HepG2 (cell line): ENCODE measurements around the gene GLIPR1L2. TPM values are rescaled to one million over a fixed set of nuclear protein-coding genes. Genes with fewer than 3 reads are reported as not detected.

Experiments used
- ATAC-seq: fragments of 200-7000 bp; cut with Tn5 transposase; 3 replicates; pipeline ENCODE4 v1.9.1; 2020; ENCODE audit warnings: mild to moderate bottlenecking, moderate library complexity
- BruUV-seq: library from RNA; stranded (reverse); fragments of 400-500 nt; replicated peaks from 2 replicates; lab custom pipeline; 2021; lab: Mats Ljungman, UMichigan
- CTCF ChIA-PET: fragments of 300-600 bp; formaldehyde crosslinking; extraction: SDS; loops from one replicate; lab custom pipeline; 2021; ENCODE audit warnings: low total read pairs, inconsistent platforms, low intra/inter-chr PET ratio; lab: Yijun Ruan, JAX
- POLR2A ChIA-PET: fragments of 350-600 bp; sonication (Branson Sonifier 250); formaldehyde crosslinking; loops from one replicate; lab custom pipeline; 2020; ENCODE audit warnings: antibody characterized with exemption, inconsistent platforms; lab: Yijun Ruan, JAX
- DNase-seq: peaks from one replicate; pipeline ENCODE4 v3.0.0-alpha.2; 2015; ENCODE audit warnings: low spot score
- FAIRE-seq: peaks from 3 replicates; lab custom pipeline; 2011; peaks lifted over from hg19 to GRCh38; lab: Jason Lieb, UNC
- H2AFZ ChIP-seq: one replicate; pipeline ENCODE4 v1.6.1; 2011; ENCODE audit warnings: low read length, inconsistent platforms
- H3K27ac ChIP-seq: fragments of 300-600 bp; 3 replicates; pipeline ENCODE4 v1.8.0; 2011; ENCODE audit warnings: mixed run types, mild to moderate bottlenecking, mixed read lengths, low read length, inconsistent platforms; ENCODE audit not compliant: insufficient read depth; ENCODE audit errors: extremely low read length
- H3K27me3 ChIP-seq, 2 experiments: fragments of 200-600 bp in 1 of 2; 2 replicates in 1 of 2; 3 replicates in 1 of 2; pipeline versions ENCODE4 v1.6.0 to v1.8.0; 2011; ENCODE audit warnings: low read length in 2 of 2, mild to moderate bottlenecking in 2 of 2, moderate library complexity in 2 of 2, inconsistent platforms in 1 of 2; ENCODE audit not compliant: insufficient read depth in 2 of 2, control insufficient read depth in 1 of 2
- H3K36me3 ChIP-seq, 2 experiments: fragments of 200-600 bp in 1 of 2; replicated peaks in 1 of 2; 2 replicates in 1 of 2; 3 replicates in 1 of 2; pipeline versions ENCODE4 v1.5.1 to v1.8.0; 2011; ENCODE audit warnings: low read length in 2 of 2, inconsistent platforms in 1 of 2; ENCODE audit not compliant: insufficient read depth in 2 of 2, control insufficient read depth in 1 of 2
- H3K4me1 ChIP-seq: 2 replicates; pipeline ENCODE4 v1.5.1; 2012; ENCODE audit warnings: low read length, inconsistent platforms; ENCODE audit not compliant: insufficient read depth
- H3K4me2 ChIP-seq: 2 replicates; pipeline ENCODE4 v1.6.0; 2011; ENCODE audit warnings: low read depth, low read length, inconsistent platforms
- H3K4me3 ChIP-seq, 3 experiments: fragments of 200-600 bp in 1 of 3; sonication (generic), shearing (Covaris generic) in 1 of 3; replicated peaks in 1 of 3; 2 replicates each; pipeline ENCODE4 v1.5.1; 2011 to 2016; ENCODE audit warnings: low read length in 3 of 3, inconsistent platforms in 2 of 3, low read depth in 2 of 3, mild to moderate bottlenecking in 2 of 3, control low read depth in 1 of 3, mixed read lengths in 1 of 3; ENCODE audit not compliant: insufficient read depth in 1 of 3
- H3K79me2 ChIP-seq: one replicate; pipeline ENCODE4 v1.6.1; 2011; ENCODE audit warnings: low read length, inconsistent platforms; ENCODE audit not compliant: insufficient read depth
- H3K9ac ChIP-seq: 2 replicates; pipeline ENCODE4 v1.6.0; 2011; ENCODE audit warnings: mild to moderate bottlenecking, low read depth, low read length, inconsistent platforms; ENCODE audit not compliant: insufficient read depth
- H3K9me3 ChIP-seq: 2 replicates; pipeline ENCODE4 v1.5.1; 2012; ENCODE audit warnings: mild to moderate bottlenecking, low read length
- H4K20me1 ChIP-seq: 2 replicates; pipeline ENCODE4 v1.6.0; 2011; ENCODE audit warnings: inconsistent platforms, mild to moderate bottlenecking, low read length, moderate library complexity; ENCODE audit not compliant: insufficient read depth
- ARNT ChIP-seq: fragments of 450-650 bp; IDR thresholded peaks from 2 replicates; pipeline ENCODE4 v1.6.1; 2017
- MIER2 ChIP-seq: IDR thresholded peaks from 2 replicates; pipeline ENCODE4 v1.6.1; 2016; ENCODE audit warnings: missing biosample characterization, missing genetic modification reagents
- REST ChIP-seq, 2 experiments: IDR thresholded peaks; 2 replicates each; pipeline ENCODE4 v1.6.1; 2011 to 2012; ENCODE audit warnings: low read length in 2 of 2, borderline replicate concordance in 1 of 2, low read depth in 1 of 2, mild to moderate bottlenecking in 1 of 2, moderate library complexity in 1 of 2
- SNAPC4 ChIP-seq: sonication (generic); formaldehyde crosslinking; IDR thresholded peaks from 2 replicates; pipeline ENCODE4 v1.4.0; 2020; ENCODE audit warnings: mild to moderate bottlenecking, missing genetic modification reagents
- YEATS2 ChIP-seq: sonication (generic); formaldehyde crosslinking; IDR thresholded peaks from 2 replicates; pipeline ENCODE4 v1.4.0; 2020; ENCODE audit warnings: missing genetic modification reagents, borderline replicate concordance
- ZFP36L2 ChIP-seq: sonication (generic); formaldehyde crosslinking; IDR thresholded peaks from 2 replicates; pipeline ENCODE4 v1.4.0; 2020; ENCODE audit warnings: missing genetic modification reagents
- ZKSCAN5 ChIP-seq: sonication (generic); formaldehyde crosslinking; IDR thresholded peaks from 2 replicates; pipeline ENCODE4 v1.5.1; 2020; ENCODE audit warnings: mild to moderate bottlenecking, missing genetic modification reagents
- ZNF484 ChIP-seq: sonication (generic); formaldehyde crosslinking; IDR thresholded peaks from 2 replicates; pipeline ENCODE4 v1.5.1; 2020; ENCODE audit warnings: mild to moderate bottlenecking, low read depth, missing genetic modification reagents, borderline replicate concordance
- ZNF570 ChIP-seq: sonication (generic); formaldehyde crosslinking; IDR thresholded peaks from 2 replicates; pipeline ENCODE4 v1.4.0; 2020; ENCODE audit warnings: mild to moderate bottlenecking, missing genetic modification reagents, borderline replicate concordance
- WGBS: methylation state at CpG from one replicate; pipeline ENCODE4 v1.1.6; 2017; ENCODE audit warnings: low lambda C conversion rate; 5-methylcytosine and 5-hydroxymethylcytosine counted together
- in situ Hi-C: cut with HindIII; loops from 2 replicates; pipeline ENCODE4 v1.10.0; 2017; ENCODE audit warnings: low pct_unique_long_range_greater_than_20kb; ENCODE audit not compliant: extremely low pct_ligation_motif_present
- intact Hi-C: fragments of 100-400 bp; cut with micrococcal nuclease; formaldehyde crosslinking; loops from one replicate; pipeline ENCODE4 v1.10.0; 2022; ENCODE audit not compliant: unreplicated experiment
- polyA plus RNA-seq, 8 experiments: library from polyadenylated mRNA; depleted of rRNA in 3 of 8; stranded (reverse) in 7 of 8; unstranded in 1 of 8; fragments of >200 nt; fragmentation: Illumina TruSeq in 4 of 8; extraction: Trizol in 4 of 8; gene quantifications; 2 replicates each; pipeline versions ENCODE4 v1.2.1 to v1.2.3, GENCODE V29; 2011 to 2016; ENCODE audit warnings: low read depth in 4 of 8, missing spikeins in 1 of 8, mixed read lengths in 1 of 8; ENCODE audit not compliant: insufficient read depth in 1 of 8
- total RNA-seq, 5 experiments: library from RNA; depleted of rRNA; stranded (reverse); fragments of >200 nt; fragmentation: Illumina TruSeq; extraction: Trizol; gene quantifications; 2 replicates each; pipeline ENCODE4 v1.2.3, GENCODE V29; 2016; ENCODE audit warnings: low read depth in 1 of 5
- TF ChIP-seq, protein P1 (sequence below): sonication (generic); formaldehyde crosslinking; IDR thresholded peaks from 2 replicates; pipeline ENCODE4 v1.5.0; 2020; ENCODE audit warnings: missing genetic modification reagents, mild to moderate bottlenecking, borderline replicate concordance
- TF ChIP-seq, protein P2 (sequence below): sonication (generic); formaldehyde crosslinking; conservative IDR thresholded peaks from 2 replicates; pipeline ENCODE4 v1.4.0; 2020; ENCODE audit warnings: missing genetic modification reagents

The GLIPR1L2 gene
- total and polyA plus RNA-seq, 2 of the 13 experiments (the other 11 are each of a cell fraction or from before 2014, with no cell fraction given) = not detected

DNA sequence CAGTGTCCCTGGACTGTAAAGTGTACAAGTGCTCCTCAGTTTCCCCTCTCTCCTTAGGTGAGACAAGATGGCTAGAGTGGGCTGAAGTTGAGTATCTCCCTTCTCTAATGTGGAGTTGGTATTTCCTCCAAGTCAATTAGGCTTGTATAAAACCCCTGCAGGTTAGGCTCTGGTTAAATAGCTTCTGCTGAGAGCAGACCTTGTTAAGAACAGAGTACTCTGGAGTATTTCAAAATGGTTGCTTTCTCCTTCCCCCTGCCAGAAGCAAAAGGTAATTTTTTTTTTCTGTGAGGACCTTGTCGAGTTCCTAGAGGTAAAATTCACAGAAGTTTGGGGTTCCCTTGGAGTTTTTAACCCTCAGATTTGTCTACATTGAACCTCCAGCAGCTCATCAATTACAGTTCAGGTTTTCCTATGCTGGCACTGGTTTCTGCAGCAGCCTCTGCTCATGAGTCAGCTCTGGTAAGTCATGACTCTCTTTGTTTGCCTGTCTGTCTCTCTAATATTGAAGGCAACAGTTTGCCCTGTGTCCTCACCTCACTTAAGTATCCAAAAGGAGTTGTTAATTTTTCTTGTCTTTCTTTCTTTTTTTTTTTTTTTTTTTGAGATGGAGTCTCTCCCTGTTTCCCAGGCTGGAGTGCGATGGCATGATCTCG, 61.9 kb downstream of the GLIPR1L2 start:
- Histone ChIP-seq H3K4me2 (no peak overlapping the region), H3K4me1 (no peaks in the 10 kb centered on the region), H3K27me3 (0 out of 5 replicates have a peak, but pooled peaks cover 0 to 4% of the 10 kb centered on the region in 2 experiments), H4K20me1 (no peaks in the 10 kb centered on the region), H3K9ac (no peak overlapping the region), H3K36me3 (no peaks in the 10 kb centered on the region), H3K9me3 (peaks cover 7% of the 10 kb centered on the region), H2AFZ (no peak overlapping the region), H3K27ac (no peak overlapping the region), H3K4me3 (no peak overlapping the region), H3K79me2 (no peaks in the 10 kb centered on the region)
- FAIRE-seq (no peak), DNase-seq (no peak), ATAC-seq (peak; percentile 46; the same call in 1 of the 3 replicates)
- in situ Hi-C loops (no loop called here), intact Hi-C loops (no loop called here)
- POLR2A ChIA-PET = no interaction called here
- CTCF ChIA-PET = no interaction called here
- WGBS = 48% methylated on average over 3 of the region's 3 CpGs
- no TSS peak for BruUV-seq
- TF ChIP-seq SNAPC4 (CRISPR knock-in tag) (no peak), ZNF570 (CRISPR knock-in tag) (no peak), YEATS2 (no peak), ZNF484 (CRISPR knock-in tag) (no peak), ZFP36L2 (no peak), REST (IDR thresholded peaks at IDR 0.05; ENCODE audit: borderline replicate concordance in 1 of 2, low read depth in 1 of 2, low read length in 2 of 2) (no peak), ZKSCAN5 (CRISPR knock-in tag) (no peak), ARNT (no peak), MIER2 (no peak)
- TF ChIP-seq, protein P1, sequence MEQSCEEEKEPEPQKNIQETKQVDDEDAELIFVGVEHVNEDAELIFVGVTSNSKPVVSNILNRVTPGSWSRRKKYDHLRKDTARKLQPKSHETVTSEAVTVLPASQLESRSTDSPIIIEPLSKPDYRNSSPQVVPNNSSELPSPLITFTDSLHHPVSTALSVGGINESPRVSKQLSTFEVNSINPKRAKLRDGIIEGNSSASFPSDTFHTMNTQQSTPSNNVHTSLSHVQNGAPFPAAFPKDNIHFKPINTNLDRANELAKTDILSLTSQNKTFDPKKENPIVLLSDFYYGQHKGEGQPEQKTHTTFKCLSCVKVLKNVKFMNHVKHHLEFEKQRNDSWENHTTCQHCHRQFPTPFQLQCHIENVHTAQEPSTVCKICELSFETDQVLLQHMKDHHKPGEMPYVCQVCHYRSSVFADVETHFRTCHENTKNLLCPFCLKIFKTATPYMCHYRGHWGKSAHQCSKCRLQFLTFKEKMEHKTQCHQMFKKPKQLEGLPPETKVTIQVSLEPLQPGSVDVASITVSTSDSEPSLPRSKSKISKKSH (CRISPR knock-in tag) = no peak
- TF ChIP-seq, protein P2, sequence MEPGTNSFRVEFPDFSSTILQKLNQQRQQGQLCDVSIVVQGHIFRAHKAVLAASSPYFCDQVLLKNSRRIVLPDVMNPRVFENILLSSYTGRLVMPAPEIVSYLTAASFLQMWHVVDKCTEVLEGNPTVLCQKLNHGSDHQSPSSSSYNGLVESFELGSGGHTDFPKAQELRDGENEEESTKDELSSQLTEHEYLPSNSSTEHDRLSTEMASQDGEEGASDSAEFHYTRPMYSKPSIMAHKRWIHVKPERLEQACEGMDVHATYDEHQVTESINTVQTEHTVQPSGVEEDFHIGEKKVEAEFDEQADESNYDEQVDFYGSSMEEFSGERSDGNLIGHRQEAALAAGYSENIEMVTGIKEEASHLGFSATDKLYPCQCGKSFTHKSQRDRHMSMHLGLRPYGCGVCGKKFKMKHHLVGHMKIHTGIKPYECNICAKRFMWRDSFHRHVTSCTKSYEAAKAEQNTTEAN (CRISPR knock-in tag) = no peak
